IMR-90 (cell line): ENCODE measurements around the gene TK1.

ENCODE experiments used
- CHD1 ChIP-seq: IDR thresholded peaks from 2 replicates; pipeline ENCODE4 v1.6.1; 2012; ENCODE audit warnings: low read depth, low read length, improper control_type of control experiment
- CTCF ChIP-seq: conservative IDR thresholded peaks from 2 replicates; pipeline ENCODE4 v1.5.1; 2012; ENCODE audit warnings: mild to moderate bottlenecking, low read depth, low read length, improper control_type of control experiment
- MAFK ChIP-seq: IDR thresholded peaks from 2 replicates; pipeline ENCODE4 v1.6.1; 2012; ENCODE audit warnings: low read depth, low read length, improper control_type of control experiment
- POLR2A ChIP-seq: IDR thresholded peaks from 2 replicates; pipeline ENCODE4 v1.6.1; 2012; ENCODE audit warnings: mild to moderate bottlenecking, low read depth, low read length
- RCOR1 ChIP-seq: IDR thresholded peaks from 2 replicates; pipeline ENCODE4 v1.6.1; 2012; ENCODE audit warnings: mild to moderate bottlenecking, low read length, improper control_type of control experiment; ENCODE audit not compliant: insufficient replicate concordance

- TF ChIP-seq CHD1 (no peak), POLR2A (no peak), CTCF (no peak), RCOR1 (no peak), MAFK (no peak)
Measured at GRCh38 chr17:78133179-78133951, 53.5 kb downstream of the TK1 start.
